Activated CD4-positive, CD25-positive, alpha-beta regulatory T cell treated with anti-CD3 and anti-CD28 coated beads, Interleukin-2, amount 50 U/mL, for 24 hours (primary cell): ENCODE data around the gene LILRA6.
"Not testable (repeated sequence)": the region's sequence is repeated elsewhere in the genome, so short reads cannot be mapped to it uniquely, and the experiment has no call there.

Experiments used
- ATAC-seq, 2 donors: fragments of 150-1000 bp; cut with Tn5 transposase; one replicate each; pipeline ENCODE4 v1.10.0; 2021; ENCODE audit warnings: mild to moderate bottlenecking in 1 of 2, moderate library complexity in 1 of 2

Gene LILRA6

GRCh38 chr19:54229146-54229545 lies 13.4 kb downstream of the LILRA6 start:
- ATAC-seq = no peak

GRCh38 chr19:54224619-54225018 lies 18.0 kb downstream of the LILRA6 start:
- not testable (repeated sequence) for ATAC-seq

GRCh38 chr19:54223937-54224281 lies 18.7 kb downstream of the LILRA6 start:
- ATAC-seq = not testable (repeated sequence)

- not testable (repeated sequence) for ATAC-seq
These were observed 19.2 kb downstream of the LILRA6 start for GRCh38 chr19:54223277-54223936.

- ATAC-seq = peak in 1 of 2 donors; percentile 23
These were observed 19.9 kb downstream of the LILRA6 start, which contains the start of gene LILRB3 for GRCh38 chr19:54222474-54223276. Gene LILRB3, minus strand, starts transcription at chr19:54223007. Its CDS starts 31 bp downstream, at chr19:54222976.

GRCh38 chr19:54221947-54222346 lies 20.6 kb downstream of the LILRA6 start:
- not testable (repeated sequence) for ATAC-seq

GRCh38 chr19:54219702-54220101 lies 22.9 kb downstream of the LILRA6 start:
- ATAC-seq = not testable (repeated sequence)

- ATAC-seq = no peak
These were observed 23.5 kb downstream of the LILRA6 start for GRCh38 chr19:54218960-54219661.

- no peak for ATAC-seq
These were observed 24.3 kb downstream of the LILRA6 start for GRCh38 chr19:54218259-54218658.

GRCh38 chr19:54217517-54218247 lies 24.9 kb downstream of the LILRA6 start:
- ATAC-seq = not testable (repeated sequence)

GRCh38 chr19:54216869-54217268 lies 25.7 kb downstream of the LILRA6 start:
- no peak for ATAC-seq

- ATAC-seq = not testable (repeated sequence)
These were observed 27.9 kb downstream of the LILRA6 start for GRCh38 chr19:54214734-54215133.

GRCh38 chr19:54214217-54214616 lies 28.4 kb downstream of the LILRA6 start:
- ATAC-seq = not testable (repeated sequence)

GRCh38 chr19:54211235-54211634 lies 31.4 kb downstream of the LILRA6 start:
- no peak for ATAC-seq

- no peak for ATAC-seq
These were observed 32.6 kb downstream of the LILRA6 start for GRCh38 chr19:54209811-54210494.

- ATAC-seq = no peak
These were observed 33.4 kb downstream of the LILRA6 start for GRCh38 chr19:54209058-54209810.

GRCh38 chr19:54208784-54209057 lies 33.9 kb downstream of the LILRA6 start:
- no peak for ATAC-seq

- no peak for ATAC-seq
These were observed 34.4 kb downstream of the LILRA6 start for GRCh38 chr19:54207983-54208783.

- ATAC-seq = no peak
These were observed 35.0 kb downstream of the LILRA6 start for GRCh38 chr19:54207676-54207982.

- not testable (repeated sequence) for ATAC-seq
These were observed 35.4 kb downstream of the LILRA6 start for GRCh38 chr19:54207193-54207592.

- ATAC-seq = no peak
These were observed 35.8 kb downstream of the LILRA6 start for GRCh38 chr19:54206831-54207177.
